Stimulated activated naive CD8-positive, alpha-beta T cell treated with anti-CD3 and anti-CD28 coated beads, Interleukin-15, amount 100 ng/mL, for 72 hours (primary cell): ENCODE results near the gene STX18.
"Not testable (repeated sequence)": the region's sequence is repeated elsewhere in the genome, so short reads cannot be mapped to it uniquely, and the experiment has no call there.

Experiments
- ATAC-seq: fragments of 150-1000 bp; cut with Tn5 transposase; 2 replicates; pipeline ENCODE4 v1.10.0; 2021; ENCODE audit warnings: mild to moderate bottlenecking, moderate library complexity
- DNase-seq, 2 donors: peaks; one replicate each; pipeline ENCODE4 v3.0.0; 2021 to 2022
- H3K27ac Mint-ChIP-seq, 2 donors: one replicate each; pipeline ENCODE4 v1.8.0; 2022; ENCODE audit warnings: mild to moderate bottlenecking in 2 of 2, mixed read lengths in 2 of 2, moderate library complexity in 2 of 2
- H3K27me3 Mint-ChIP-seq: one replicate; pipeline ENCODE4 v1.8.0; 2022; ENCODE audit warnings: mixed read lengths
- H3K4me1 Mint-ChIP-seq: one replicate; pipeline ENCODE4 v1.8.0; 2022; ENCODE audit warnings: mild to moderate bottlenecking, mixed read lengths
- H3K4me3 Mint-ChIP-seq, 2 donors: one replicate each; pipeline ENCODE4 v1.8.0; 2022; ENCODE audit warnings: mild to moderate bottlenecking in 2 of 2, mixed read lengths in 2 of 2, moderate library complexity in 1 of 2
- H3K9me3 Mint-ChIP-seq, 2 donors: one replicate each; pipeline ENCODE4 v1.8.0; 2022; ENCODE audit warnings: mixed read lengths in 2 of 2

STX18 gene

DNA sequence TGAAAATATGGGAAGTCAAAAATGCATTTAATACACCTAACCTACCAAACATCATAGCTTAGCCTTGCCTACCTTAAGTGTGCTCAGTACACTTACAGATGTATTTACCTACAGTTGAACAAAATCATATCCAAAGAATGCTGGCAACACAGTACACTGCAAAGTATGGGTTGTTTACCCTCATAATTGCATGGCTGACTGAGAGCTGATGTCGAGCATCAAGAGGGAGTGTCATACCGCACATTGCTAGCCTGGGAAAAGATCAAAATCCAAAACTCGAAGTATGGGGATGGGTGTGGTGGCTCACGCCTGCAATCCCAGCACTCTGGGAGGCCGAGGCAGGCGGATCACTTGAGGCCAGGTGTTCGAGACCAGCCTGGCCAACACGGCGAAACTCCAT lies 36.6 kb downstream of the STX18 start:
- not testable (repeated sequence) for H3K4me3 Mint-ChIP-seq, H3K27ac Mint-ChIP-seq, H3K27me3 Mint-ChIP-seq, H3K9me3 Mint-ChIP-seq, ATAC-seq, DNase-seq
- H3K4me1 Mint-ChIP-seq: peaks cover 15% of the 10 kb centered on the region

DNA sequence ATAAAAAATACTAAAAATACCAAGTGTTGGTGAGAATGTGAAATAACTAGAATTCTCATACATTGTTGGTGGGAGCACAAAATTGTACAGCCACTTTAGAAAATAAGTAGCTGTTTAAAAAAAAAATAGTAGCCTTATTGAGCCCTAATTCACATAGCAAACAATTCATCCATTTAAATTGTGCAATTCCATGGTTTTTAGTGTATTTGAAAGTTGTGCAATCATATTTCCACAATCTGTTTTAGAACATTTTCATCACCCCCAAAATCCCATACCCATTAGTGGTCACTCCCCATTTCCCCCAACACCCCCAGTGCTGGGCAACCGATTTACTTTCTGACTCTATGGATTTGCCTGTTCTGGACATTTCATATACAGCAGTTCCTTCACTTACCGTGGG lies 37.1 kb downstream of the STX18 start:
- H3K9me3 Mint-ChIP-seq: no peaks in the 10 kb centered on the region
- peaks cover 15% of the 10 kb centered on the region for H3K4me1 Mint-ChIP-seq
- no peak for ATAC-seq
- no peak overlapping the region for H3K4me3 Mint-ChIP-seq
- DNase-seq: no peak
- no peaks in the 10 kb centered on the region for H3K27me3 Mint-ChIP-seq
- H3K27ac Mint-ChIP-seq: no peak overlapping the region

DNA sequence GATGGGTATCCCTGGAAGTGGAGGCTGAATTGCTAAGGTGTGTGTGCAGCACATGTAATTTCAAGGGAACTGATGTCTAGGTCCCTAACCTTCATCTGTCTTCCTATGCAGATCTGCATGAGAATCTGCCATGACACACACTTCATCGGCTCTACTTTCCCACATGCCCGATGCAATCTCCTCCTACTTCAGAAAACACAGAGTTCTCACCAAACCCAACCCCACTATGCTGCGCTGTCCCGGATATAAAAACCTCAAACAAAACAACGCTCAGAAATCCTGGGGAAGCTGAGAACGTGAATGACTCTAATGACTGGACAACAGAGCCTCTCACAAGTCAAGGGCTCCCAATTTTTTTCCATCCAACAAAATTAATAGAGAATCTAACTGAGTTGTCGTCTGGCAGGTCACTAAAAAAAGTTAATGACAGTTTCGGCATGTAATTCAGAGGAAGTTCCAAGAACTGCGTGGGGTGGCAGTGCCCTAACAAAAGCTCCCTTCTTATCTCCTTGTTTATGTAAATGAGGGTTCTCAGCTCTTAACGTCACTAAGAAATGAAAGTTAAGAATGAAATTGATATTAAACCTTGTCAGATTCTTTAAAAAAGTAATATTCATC lies 39.0 kb downstream of the STX18 start:
- H3K27ac Mint-ChIP-seq: peak overlapping the region in 1 of 2 donors; percentile 75
- ATAC-seq (peak; percentile 89), DNase-seq (peak; percentile 3 to 13)

DNA sequence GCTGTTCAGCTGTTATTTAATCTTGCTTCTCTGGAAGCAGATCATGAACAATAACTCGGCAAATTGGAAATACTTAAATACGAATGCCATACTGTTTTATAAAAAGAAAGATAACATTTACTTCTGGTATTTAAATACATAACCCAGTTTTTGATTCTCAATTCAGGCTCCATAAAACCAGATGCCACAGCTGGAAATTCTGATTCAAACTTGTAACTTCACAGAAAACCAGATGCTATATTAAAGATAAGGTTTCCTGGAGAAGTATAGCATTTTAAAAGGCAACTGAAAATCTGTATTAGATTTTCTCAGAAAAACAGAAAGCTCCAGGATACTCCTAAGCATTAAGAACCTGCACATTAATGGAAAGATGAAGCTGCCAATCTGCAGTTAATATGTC lies 40.2 kb downstream of the STX18 start:
- H3K9me3 Mint-ChIP-seq: no peaks in the 10 kb centered on the region
- no peak for DNase-seq
- no peaks in the 10 kb centered on the region for H3K27me3 Mint-ChIP-seq
- H3K4me1 Mint-ChIP-seq: peaks cover 15% of the 10 kb centered on the region
- H3K27ac Mint-ChIP-seq: no peak overlapping the region
- ATAC-seq: no peak
- no peak overlapping the region for H3K4me3 Mint-ChIP-seq

More for the DNA sequence above, 39.0 kb downstream of the STX18 start:
- Mint-ChIP-seq H3K9me3 (no peaks in the 10 kb centered on the region), H3K4me3 (peak overlapping the region; percentile 55 to 76), H3K4me1 (peaks cover 15% of the 10 kb centered on the region), H3K27me3 (no peaks in the 10 kb centered on the region)

DNA sequence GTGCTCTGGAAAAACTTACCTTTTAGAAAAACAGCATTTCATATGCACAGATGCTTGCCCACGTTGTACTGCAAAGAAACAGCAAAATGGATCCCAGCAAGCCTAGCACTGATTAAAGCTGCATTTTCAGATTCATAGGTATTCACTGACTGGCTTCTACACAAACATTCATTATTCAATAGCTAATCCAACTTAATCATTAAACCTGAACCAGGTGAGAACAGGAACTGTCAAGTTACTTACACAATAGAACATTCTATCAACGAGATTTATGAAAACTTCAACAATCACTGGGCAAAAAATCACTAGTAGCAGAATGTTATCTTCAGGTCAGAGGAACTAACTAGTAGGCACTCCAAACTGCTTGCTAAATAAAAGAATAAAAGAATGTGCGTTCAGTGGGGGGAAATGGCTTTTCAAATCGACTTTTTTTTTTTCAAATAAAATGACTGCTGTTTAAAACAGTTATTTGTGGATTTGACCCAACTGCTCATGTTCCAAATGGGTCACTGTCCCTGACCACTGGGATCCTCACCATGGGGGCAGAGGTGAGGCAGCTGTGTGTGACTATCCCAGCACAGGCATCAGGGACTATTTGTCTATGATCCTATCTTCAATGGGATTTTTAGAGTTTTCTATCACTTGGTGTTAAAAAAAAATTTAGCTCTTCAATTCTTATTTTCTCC lies 42.3 kb downstream of the STX18 start:
- ATAC-seq: no peak
- peaks cover 15% of the 10 kb centered on the region for H3K4me1 Mint-ChIP-seq
- no peak overlapping the region for H3K27ac Mint-ChIP-seq
- no peaks in the 10 kb centered on the region for H3K27me3 Mint-ChIP-seq
- no peaks in the 10 kb centered on the region for H3K9me3 Mint-ChIP-seq
- no peak overlapping the region for H3K4me3 Mint-ChIP-seq
- no peak for DNase-seq

DNA sequence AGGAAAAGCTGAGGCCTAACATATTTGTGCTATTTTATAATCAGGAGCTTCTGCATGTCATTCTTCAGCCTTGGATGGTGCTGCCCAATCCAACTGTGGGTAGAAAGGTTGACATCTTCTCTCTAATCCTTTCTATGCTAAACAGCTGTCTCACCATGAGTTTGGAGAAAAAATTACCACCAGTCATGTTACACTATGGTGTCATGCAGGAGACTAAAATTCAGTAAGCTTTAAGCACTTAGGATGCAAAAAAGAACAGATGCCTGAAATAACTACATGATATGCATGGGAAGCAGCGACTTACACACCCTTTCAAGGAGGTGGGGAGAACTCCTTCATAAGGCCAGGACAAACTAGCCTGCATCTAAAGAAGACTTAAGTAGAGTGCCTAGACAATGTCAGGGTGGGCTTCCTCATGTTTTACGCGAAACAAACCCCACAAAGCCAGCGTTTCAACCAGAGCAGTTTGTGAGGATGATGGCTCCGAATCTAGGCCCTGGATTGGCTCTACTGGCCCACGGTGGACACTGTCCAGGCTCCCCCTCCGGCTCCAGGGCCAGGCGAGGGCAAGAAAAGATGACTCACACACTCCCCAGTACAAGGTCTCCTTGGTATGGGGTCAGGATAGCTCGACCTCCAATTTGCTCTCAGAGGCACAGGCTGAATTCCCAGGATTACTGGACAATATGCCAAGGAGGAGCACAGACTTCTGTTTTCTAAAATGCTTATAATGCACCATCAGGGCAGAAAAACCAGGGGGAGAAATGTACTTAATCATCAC lies 45.1 kb downstream of the STX18 start:
- Mint-ChIP-seq H3K27ac (no peak overlapping the region), H3K27me3 (no peaks in the 10 kb centered on the region), H3K4me3 (no peak overlapping the region), H3K4me1 (peaks cover 12% of the 10 kb centered on the region), H3K9me3 (no peaks in the 10 kb centered on the region)
- DNase-seq (no peak), ATAC-seq (no peak)

DNA sequence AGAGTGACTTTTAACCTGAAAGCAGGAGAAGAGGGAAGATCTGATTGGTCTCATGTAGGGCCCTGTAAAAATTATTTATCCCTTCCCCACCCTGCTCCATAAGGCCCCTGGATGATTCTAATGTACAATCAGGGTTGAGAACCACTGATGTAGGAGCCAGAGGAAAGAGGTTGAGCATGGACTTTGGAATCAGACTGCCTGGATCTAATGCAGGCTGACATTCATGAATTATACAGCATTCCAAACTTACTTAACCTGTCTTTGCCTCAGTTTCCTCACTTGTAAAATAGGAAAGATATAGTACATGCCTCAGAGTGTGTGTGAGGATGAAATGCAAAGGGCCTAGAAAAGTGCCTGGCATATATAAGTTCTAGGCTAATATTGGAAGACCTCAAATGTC lies 47.0 kb downstream of the STX18 start:
- ATAC-seq (no peak), DNase-seq (no peak)
- Mint-ChIP-seq H3K4me3 (no peak overlapping the region), H3K27me3 (no peaks in the 10 kb centered on the region), H3K27ac (no peak overlapping the region), H3K4me1 (peaks cover 7% of the 10 kb centered on the region), H3K9me3 (no peaks in the 10 kb centered on the region)

DNA sequence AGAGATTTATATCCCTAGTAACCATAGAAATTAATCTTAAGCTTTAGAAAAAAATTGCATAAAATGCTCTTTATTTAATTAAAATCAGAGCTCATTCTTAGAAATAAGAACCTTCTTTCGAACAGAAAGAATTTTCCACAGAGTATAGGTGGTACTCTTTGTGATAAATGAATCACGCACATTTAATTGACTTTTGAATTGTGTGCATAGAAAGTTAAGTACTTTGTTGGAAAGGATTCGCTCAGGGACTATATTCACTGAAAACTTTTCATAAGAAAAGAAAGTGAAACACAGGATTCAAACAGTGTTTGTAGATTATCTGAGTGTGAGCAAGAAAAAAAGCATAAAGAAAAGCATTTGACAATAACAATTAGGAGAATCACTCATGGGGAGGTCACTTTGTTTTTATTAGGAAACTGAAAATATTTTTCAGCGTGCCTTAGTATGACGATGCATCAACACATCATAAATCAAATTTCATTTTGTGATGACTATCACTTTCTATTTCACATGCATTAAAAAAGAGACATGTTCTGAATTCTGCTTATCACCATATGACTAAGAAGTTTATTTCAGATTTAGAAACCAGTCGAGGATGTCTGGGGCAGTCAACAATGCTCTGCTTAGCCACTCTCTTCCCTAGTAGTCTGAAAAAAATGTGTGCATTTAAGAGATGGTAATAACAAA lies 49.5 kb downstream of the STX18 start:
- peak; percentile 76 for ATAC-seq
- H3K9me3 Mint-ChIP-seq: no peaks in the 10 kb centered on the region
- peak overlapping the region; percentile 30 to 46 for H3K4me3 Mint-ChIP-seq
- no peak for DNase-seq
- no peaks in the 10 kb centered on the region for H3K27me3 Mint-ChIP-seq
- no peak overlapping the region for H3K27ac Mint-ChIP-seq
- peaks cover 7% of the 10 kb centered on the region for H3K4me1 Mint-ChIP-seq

DNA sequence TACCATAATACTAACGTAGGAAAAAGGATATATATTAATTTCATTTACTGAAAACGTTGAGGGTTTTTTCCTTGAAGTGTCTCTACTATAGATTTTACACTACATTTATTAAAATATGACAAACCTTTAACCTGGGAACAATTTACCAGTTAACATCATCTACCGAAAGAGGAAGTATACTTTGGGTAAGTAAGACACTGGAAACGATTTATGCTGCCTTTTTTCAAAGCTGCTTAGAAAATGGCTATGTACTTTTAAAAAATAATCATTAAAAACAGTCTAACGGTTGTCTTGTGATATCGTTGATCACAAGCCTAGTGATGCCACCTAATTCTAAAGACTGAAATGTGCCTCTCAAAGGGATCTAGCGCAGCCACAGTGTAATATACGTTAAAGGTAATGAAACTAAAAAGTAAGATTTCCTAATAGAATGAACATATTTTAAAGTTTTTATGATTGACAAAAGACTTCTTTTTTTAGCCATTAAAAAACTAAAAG lies 50.4 kb downstream of the STX18 start:
- no peaks in the 10 kb centered on the region for H3K9me3 Mint-ChIP-seq
- no peaks in the 10 kb centered on the region for H3K27me3 Mint-ChIP-seq
- DNase-seq (no peak), ATAC-seq (no peak)
- peaks cover 7% of the 10 kb centered on the region for H3K4me1 Mint-ChIP-seq
- no peak overlapping the region for H3K27ac Mint-ChIP-seq
- H3K4me3 Mint-ChIP-seq: no peak overlapping the region

DNA sequence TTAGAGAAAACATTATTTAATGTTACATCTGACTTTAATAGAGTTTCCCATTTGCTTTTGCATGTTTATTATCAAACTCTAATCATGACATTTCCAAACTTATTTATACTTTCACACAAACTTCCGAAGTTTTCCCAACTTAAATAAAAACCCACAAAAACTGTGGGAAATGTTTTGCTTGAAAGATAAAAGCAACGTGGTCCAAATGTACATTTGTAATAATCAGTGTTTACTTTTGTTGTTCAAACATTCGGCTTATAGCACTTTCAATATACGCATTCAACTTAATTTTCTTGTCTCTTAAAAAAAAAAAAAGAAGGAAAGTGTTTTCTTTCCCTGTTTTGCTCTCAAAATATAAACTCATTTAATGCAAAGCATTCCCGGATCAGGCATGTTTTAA lies 51.0 kb downstream of the STX18 start:
- DNase-seq (no peak), ATAC-seq (no peak)
- Mint-ChIP-seq H3K27ac (no peak overlapping the region), H3K27me3 (no peaks in the 10 kb centered on the region), H3K4me3 (no peak overlapping the region), H3K9me3 (no peaks in the 10 kb centered on the region), H3K4me1 (peaks cover 7% of the 10 kb centered on the region)

DNA sequence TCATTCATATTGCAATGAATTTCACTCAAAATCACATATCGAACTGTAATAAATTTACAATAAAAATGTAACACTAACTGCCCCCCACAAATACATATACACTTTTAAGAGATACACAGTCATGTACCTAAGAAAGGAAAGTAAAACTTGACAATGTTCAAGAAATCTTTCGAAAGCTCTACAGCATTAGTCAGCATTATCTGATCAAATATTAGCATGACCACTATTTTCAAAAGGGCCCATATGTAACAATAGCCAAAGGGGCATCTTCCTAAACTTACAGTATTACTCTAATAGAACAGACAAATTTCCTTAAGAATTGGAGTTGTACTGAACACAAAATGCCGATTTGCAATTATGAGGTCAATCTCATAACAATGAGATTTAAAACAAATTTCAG lies 51.8 kb downstream of the STX18 start:
- H3K4me3 Mint-ChIP-seq: no peak overlapping the region
- DNase-seq (no peak), ATAC-seq (no peak)
- no peaks in the 10 kb centered on the region for H3K27me3 Mint-ChIP-seq
- H3K27ac Mint-ChIP-seq: no peak overlapping the region
- H3K4me1 Mint-ChIP-seq: peaks cover 7% of the 10 kb centered on the region
- H3K9me3 Mint-ChIP-seq: no peaks in the 10 kb centered on the region

DNA sequence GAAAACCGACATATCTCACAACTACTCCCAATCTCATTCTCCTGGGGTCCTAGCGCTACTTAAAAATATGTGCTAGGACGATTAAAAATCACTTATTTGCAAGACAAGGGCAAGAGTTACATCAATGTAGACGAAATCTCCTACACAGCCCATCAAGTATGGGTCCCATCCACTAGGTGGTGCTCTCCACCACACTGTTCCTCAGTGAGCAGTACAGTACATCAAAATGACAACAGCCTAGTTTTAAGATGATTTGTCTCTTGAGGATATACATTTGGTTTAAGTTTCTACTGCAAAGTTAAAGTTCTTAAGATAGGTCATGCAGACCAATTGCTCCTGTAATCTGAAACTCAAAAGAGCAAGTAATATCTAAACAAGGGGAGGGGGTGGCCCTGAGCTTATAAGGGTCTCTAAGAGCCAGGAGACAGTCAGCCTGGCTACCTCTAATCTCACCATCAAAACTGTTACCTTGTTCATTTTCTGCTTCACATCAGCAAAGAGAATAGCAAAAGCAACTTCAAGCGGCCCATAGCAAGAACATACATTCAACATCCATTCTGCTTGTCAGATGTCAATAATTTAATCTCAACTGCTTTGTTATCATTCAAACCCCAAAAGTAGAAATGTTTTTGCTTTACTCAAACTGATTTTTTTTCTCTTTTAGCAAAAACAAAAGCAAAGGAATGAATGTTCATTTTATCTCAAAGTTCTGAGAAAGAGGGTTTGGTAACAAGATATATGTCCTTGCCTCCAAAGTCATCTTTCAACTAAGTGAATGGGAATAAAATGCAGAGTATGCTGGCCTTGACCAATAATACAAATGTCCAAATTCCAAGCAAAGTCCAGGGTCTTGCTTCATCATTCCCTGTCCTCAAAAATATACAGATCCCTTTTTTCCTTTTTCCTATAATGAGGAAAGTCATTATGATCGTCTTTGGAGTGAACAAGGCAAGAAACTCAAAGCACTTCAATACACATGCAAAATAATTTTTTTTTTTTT lies 53.1 kb downstream of the STX18 start:
- H3K27me3 Mint-ChIP-seq: no peaks in the 10 kb centered on the region

DNA sequence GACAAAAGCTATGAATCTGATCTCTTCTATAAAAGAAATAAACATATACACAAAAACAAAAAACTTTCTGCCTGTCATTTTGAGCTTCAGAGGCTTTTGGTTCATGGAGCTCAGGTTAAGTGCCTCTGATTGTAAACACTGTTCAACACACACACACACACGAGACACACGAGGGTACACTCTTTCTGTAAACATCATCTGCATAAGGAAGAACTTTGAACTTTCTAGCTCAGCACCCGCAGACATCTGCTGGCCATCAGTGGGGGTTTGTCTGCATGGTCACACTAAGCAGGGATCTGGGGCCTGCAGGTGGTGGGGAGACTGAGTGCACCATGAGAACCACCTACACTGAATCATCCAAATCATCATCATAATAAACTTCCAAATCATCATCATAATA lies 54.9 kb downstream of the STX18 start:
- no peaks in the 10 kb centered on the region for H3K9me3 Mint-ChIP-seq
- no peak overlapping the region for H3K27ac Mint-ChIP-seq
- no peak for ATAC-seq
- no peak for DNase-seq
- no peaks in the 10 kb centered on the region for H3K27me3 Mint-ChIP-seq
- peaks cover 14% of the 10 kb centered on the region for H3K4me1 Mint-ChIP-seq
- H3K4me3 Mint-ChIP-seq: no peak overlapping the region

More for the DNA sequence above, 53.1 kb downstream of the STX18 start:
- DNase-seq (peak; percentile 57 to 70), ATAC-seq (peak; percentile 98)
- Mint-ChIP-seq H3K4me1 (peaks cover 7% of the 10 kb centered on the region), H3K27ac (no peak overlapping the region), H3K4me3 (no peak overlapping the region), H3K9me3 (no peaks in the 10 kb centered on the region)

DNA sequence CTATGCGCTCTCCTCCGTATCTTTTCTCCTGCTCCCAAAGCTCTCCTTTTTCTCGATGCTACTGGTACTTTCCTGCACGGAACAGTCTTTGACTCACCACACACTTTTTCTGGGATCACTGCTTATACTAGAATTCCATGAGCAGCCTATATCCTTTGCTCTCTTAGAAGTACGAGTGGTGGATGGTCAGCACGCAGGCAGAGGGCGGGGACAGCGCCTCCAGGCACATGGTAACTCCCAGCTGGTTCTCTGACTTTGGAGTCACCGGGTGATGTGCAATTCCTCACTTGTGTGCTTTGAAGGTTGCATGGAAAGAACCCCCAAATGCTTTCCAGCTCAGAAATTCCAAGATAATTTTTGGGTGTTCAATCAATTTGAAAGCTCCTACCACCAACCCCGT lies 56.0 kb downstream of the STX18 start:
- Mint-ChIP-seq H3K4me1 (peaks cover 17% of the 10 kb centered on the region), H3K27me3 (no peaks in the 10 kb centered on the region), H3K9me3 (no peaks in the 10 kb centered on the region), H3K4me3 (no peak overlapping the region), H3K27ac (no peak overlapping the region)
- DNase-seq: no peak
- no peak for ATAC-seq
